A549 (cell line): ENCODE data around the gene ADAMTS14. TPM values are rescaled to one million over a fixed set of nuclear protein-coding genes. Genes with fewer than 3 reads are reported as not detected.

Experiments
- ATAC-seq, 2 experiments: fragments of 200-7000 bp in 1 of 2; fragments of >200 bp in 1 of 2; cut with Nextera tagmentation in 1 of 2; cut with Tn5 transposase in 1 of 2; 3 replicates each; pipeline versions ENCODE4 v1.8.0 to v1.9.1; 2018 to 2020; ENCODE audit warnings: mild to moderate bottlenecking in 1 of 2, moderate library complexity in 1 of 2
- CTCF ChIA-PET: fragments of 300-600 bp; sonication (Branson Sonifier 250); formaldehyde crosslinking; extraction: SDS; loops from one replicate; lab custom pipeline; 2021; ENCODE audit warnings: antibody characterized with exemption, inconsistent platforms; lab: Yijun Ruan, JAX
- POLR2A ChIA-PET: fragments of 350-600 bp; formaldehyde crosslinking; extraction: SDS; loops from one replicate; lab custom pipeline; 2021; ENCODE audit warnings: antibody characterized with exemption, inconsistent platforms; lab: Yijun Ruan, JAX
- DNase-seq, 2 experiments: peaks; one replicate each; pipeline versions ENCODE4 v3.0.0 to v3.0.0-alpha.2; 2011 to 2016; ENCODE audit warnings: low read depth in 1 of 2, low spot score in 1 of 2
- FAIRE-seq: peaks from 2 replicates; lab custom pipeline; 2011; peaks lifted over from hg19 to GRCh38; lab: Jason Lieb, UNC
- H3K27ac ChIP-seq, 2 experiments: fragments of >200 bp; sonication (Bioruptor Twin); formaldehyde crosslinking; 3 replicates each; pipeline ENCODE4 v1.5.1; 2016 to 2017
- H3K4me1 ChIP-seq: fragments of >200 bp; sonication (Bioruptor Twin); formaldehyde crosslinking; 3 replicates; pipeline ENCODE4 v1.6.1; 2016
- H3K4me2 ChIP-seq: fragments of >200 bp; sonication (Bioruptor Twin); formaldehyde crosslinking; 3 replicates; pipeline ENCODE4 v1.6.1; 2016
- H3K4me3 ChIP-seq: fragments of >200 bp; sonication (Bioruptor Twin); formaldehyde crosslinking; 3 replicates; pipeline ENCODE4 v1.5.1; 2016
- H3K9me3 ChIP-seq: fragments of >200 bp; sonication (Bioruptor Twin); formaldehyde crosslinking; 3 replicates; pipeline ENCODE4 v1.6.1; 2016
- BHLHE40 ChIP-seq: IDR thresholded peaks from 2 replicates; pipeline ENCODE4 v1.6.1; 2012; ENCODE audit warnings: low read depth, low read length, inconsistent platforms
- CEBPB ChIP-seq, 2 experiments: fragments of >200 bp in 1 of 2; sonication (Bioruptor Twin) in 1 of 2; formaldehyde crosslinking in 1 of 2; IDR thresholded peaks; 2 replicates each; pipeline ENCODE4 v1.6.1; 2012 to 2016
- CTCF ChIP-seq: fragments of >200 bp; sonication (Bioruptor Twin); formaldehyde crosslinking; IDR thresholded peaks from 3 replicates; pipeline ENCODE4 v1.5.1; 2016
- EHF ChIP-seq: fragments of 250-450 bp; sonication (Bioruptor Pico); IDR thresholded peaks from 2 replicates; pipeline ENCODE4 v1.5.0; 2020; ENCODE audit warnings: mild to moderate bottlenecking
- ELK1 ChIP-seq: fragments of 150-350 bp; IDR thresholded peaks from 2 replicates; pipeline ENCODE4 v1.6.1; 2014; ENCODE audit warnings: low read depth, mild to moderate bottlenecking, low read length
- EP300 ChIP-seq, 2 experiments: fragments of >200 bp; sonication (Bioruptor Twin); formaldehyde crosslinking; IDR thresholded peaks; 2 replicates in 1 of 2; 3 replicates in 1 of 2; pipeline ENCODE4 v1.6.1; 2016 to 2017
- FOSB ChIP-seq: fragments of 250-450 bp; sonication (Bioruptor Pico); IDR thresholded peaks from 2 replicates; pipeline ENCODE4 v1.5.0; 2020; ENCODE audit warnings: mild to moderate bottlenecking, moderate library complexity
- FOXS1 ChIP-seq: fragments of 250-450 bp; sonication (Bioruptor Pico); IDR thresholded peaks from 2 replicates; pipeline ENCODE4 v1.5.0; 2020; ENCODE audit warnings: mild to moderate bottlenecking, moderate library complexity
- HMGXB4 ChIP-seq: fragments of 250-450 bp; sonication (Bioruptor Pico); IDR thresholded peaks from 2 replicates; pipeline ENCODE4 v1.5.0; 2021; ENCODE audit warnings: mild to moderate bottlenecking, moderate library complexity, borderline replicate concordance
- JUN ChIP-seq, 2 experiments: fragments of >200 bp; sonication (Bioruptor Twin); formaldehyde crosslinking; IDR thresholded peaks; 2 replicates in 1 of 2; 3 replicates in 1 of 2; pipeline ENCODE4 v1.6.1; 2016 to 2017
- MAX ChIP-seq: IDR thresholded peaks from 2 replicates; pipeline ENCODE4 v1.6.1; 2012
- NR3C1 ChIP-seq: fragments of >200 bp; sonication (Bioruptor Twin); formaldehyde crosslinking; IDR thresholded peaks from 3 replicates; pipeline ENCODE4 v1.6.1; 2017
- POLR2A ChIP-seq: IDR thresholded peaks from 2 replicates; pipeline ENCODE4 v1.6.1; 2012; ENCODE audit warnings: mild to moderate bottlenecking, low read length
- RAD21 ChIP-seq, 2 experiments: fragments of >200 bp in 1 of 2; sonication (Bioruptor Twin) in 1 of 2; formaldehyde crosslinking in 1 of 2; IDR thresholded peaks in 1 of 2; conservative IDR thresholded peaks in 1 of 2; 2 replicates in 1 of 2; 3 replicates in 1 of 2; pipeline ENCODE4 v1.6.1; 2012 to 2018; ENCODE audit warnings: inconsistent platforms in 1 of 2
- RCOR1 ChIP-seq: fragments of 150-350 bp; IDR thresholded peaks from 2 replicates; pipeline ENCODE4 v1.6.1; 2014; ENCODE audit warnings: antibody characterized with exemption, low read length, low read depth
- REST ChIP-seq: fragments of 200-600 bp; sonication (generic); IDR thresholded peaks from 2 replicates; pipeline ENCODE4 v1.6.1; 2016; ENCODE audit warnings: antibody characterized with exemption, mild to moderate bottlenecking, moderate library complexity
- SMC3 ChIP-seq: fragments of >200 bp; sonication (Bioruptor Twin); formaldehyde crosslinking; IDR thresholded peaks from 3 replicates; pipeline ENCODE4 v1.6.1; 2018; ENCODE audit warnings: inconsistent platforms
- USF2 ChIP-seq: fragments of 450-650 bp; IDR thresholded peaks from 2 replicates; pipeline ENCODE4 v1.6.1; 2014; ENCODE audit warnings: antibody characterized with exemption
- ZFP36 ChIP-seq: fragments of 450-650 bp; IDR thresholded peaks from 2 replicates; pipeline ENCODE4 v1.6.1; 2014; ENCODE audit warnings: borderline replicate concordance; ENCODE audit not compliant: partially characterized antibody
- ZNF302 ChIP-seq: fragments of 250-450 bp; sonication (Bioruptor Pico); IDR thresholded peaks from 2 replicates; pipeline ENCODE4 v1.9.0; 2021; ENCODE audit warnings: inconsistent platforms, mild to moderate bottlenecking, moderate library complexity
- WGBS: methylation state at CpG from one replicate; pipeline ENCODE4 v1.1.6; 2017; ENCODE audit errors: missing lambda C conversion rate; 5-methylcytosine and 5-hydroxymethylcytosine counted together
- polyA plus RNA-seq, 4 experiments: library from polyadenylated mRNA; depleted of rRNA in 3 of 4; stranded (reverse); fragments of >200 nt; fragmentation: RNase III in 1 of 4; extraction: RNeasy Plus Mini Kit Qiagen cat#74134 plus additional on column Dnase treatment in 1 of 4; gene quantifications; 2 replicates in 3 of 4; 3 replicates in 1 of 4; pipeline ENCODE4 v1.2.3, GENCODE V29; 2011 to 2017

Gene ADAMTS14
- polyA plus RNA-seq, 2 of the 4 experiments (the other 2 are of a cell fraction) = 0.03 TPM; not detected in 1

GRCh38 chr10:70622981-70623844 lies 49.1 kb upstream of the ADAMTS14 start:
- H3K4me2 ChIP-seq = no peak overlapping the region
- no peaks in the 10 kb centered on the region for H3K4me1 ChIP-seq
- no peak; a peak in 1 of 6 replicates for ATAC-seq
- FAIRE-seq = no peak
- CTCF ChIA-PET = interaction anchor here (0.6 to 1.9 kb wide), 5 partner anchors 24 to 281 kb away, joined by 3 to 6 read pairs (median 3); no protein-coding TSS in a partner anchor
- H3K4me3 ChIP-seq = no peak overlapping the region
- H3K27ac ChIP-seq = no peak overlapping the region
- POLR2A ChIA-PET = no interaction called here
- H3K9me3 ChIP-seq = peaks cover 22% of the 10 kb centered on the region
- TF ChIP-seq EP300 (IDR thresholded peaks at IDR 0.05) (no peak), FOXS1 (CRISPR knock-in tag) (no peak), BHLHE40 (no peak), USF2 (no peak), POLR2A (no peak), HMGXB4 (CRISPR knock-in tag) (no peak)
- 40% methylated on average over 3 of the region's 3 CpGs for WGBS
- DNase-seq = no peak

GRCh38 chr10:70626056-70626455 lies 46.2 kb upstream of the ADAMTS14 start:
- ChIA-PET POLR2A (no interaction called here), CTCF (no interaction called here)
- FAIRE-seq = no peak
- no peak overlapping the region for H3K4me3 ChIP-seq
- no peak for ATAC-seq
- no peaks in the 10 kb centered on the region for H3K4me1 ChIP-seq
- H3K4me2 ChIP-seq = no peak overlapping the region
- no peak for DNase-seq
- peaks cover 18% of the 10 kb centered on the region; the same call in 1 of the 3 replicates for H3K9me3 ChIP-seq
- TF ChIP-seq ZFP36 = no peak
- TF ChIP-seq CTCF = no peak
- no peak for TF ChIP-seq RAD21 (conservative IDR thresholded peaks at IDR 0.05 in 1 of 2, IDR thresholded peaks at IDR 0.05 in 1 of 2)
- no peak for TF ChIP-seq REST
- no peak for TF ChIP-seq NR3C1
- TF ChIP-seq MAX = no peak
- TF ChIP-seq USF2 = no peak
- TF ChIP-seq EHF (CRISPR knock-in tag) = no peak
- no peak for TF ChIP-seq ZNF302 (CRISPR knock-in tag)
- TF ChIP-seq ELK1 = no peak
- TF ChIP-seq HMGXB4 (CRISPR knock-in tag) = no peak
- no peak for TF ChIP-seq POLR2A
- TF ChIP-seq FOSB (CRISPR knock-in tag) = no peak
- TF ChIP-seq RCOR1 = no peak
- TF ChIP-seq JUN (IDR thresholded peaks at IDR 0.05) = no peak
- TF ChIP-seq SMC3 = no peak
- TF ChIP-seq CEBPB (IDR thresholded peaks at IDR 0.05) = no peak
- H3K27ac ChIP-seq = no peak overlapping the region
